ENCODE results near the gene SPG11.

DNA sequence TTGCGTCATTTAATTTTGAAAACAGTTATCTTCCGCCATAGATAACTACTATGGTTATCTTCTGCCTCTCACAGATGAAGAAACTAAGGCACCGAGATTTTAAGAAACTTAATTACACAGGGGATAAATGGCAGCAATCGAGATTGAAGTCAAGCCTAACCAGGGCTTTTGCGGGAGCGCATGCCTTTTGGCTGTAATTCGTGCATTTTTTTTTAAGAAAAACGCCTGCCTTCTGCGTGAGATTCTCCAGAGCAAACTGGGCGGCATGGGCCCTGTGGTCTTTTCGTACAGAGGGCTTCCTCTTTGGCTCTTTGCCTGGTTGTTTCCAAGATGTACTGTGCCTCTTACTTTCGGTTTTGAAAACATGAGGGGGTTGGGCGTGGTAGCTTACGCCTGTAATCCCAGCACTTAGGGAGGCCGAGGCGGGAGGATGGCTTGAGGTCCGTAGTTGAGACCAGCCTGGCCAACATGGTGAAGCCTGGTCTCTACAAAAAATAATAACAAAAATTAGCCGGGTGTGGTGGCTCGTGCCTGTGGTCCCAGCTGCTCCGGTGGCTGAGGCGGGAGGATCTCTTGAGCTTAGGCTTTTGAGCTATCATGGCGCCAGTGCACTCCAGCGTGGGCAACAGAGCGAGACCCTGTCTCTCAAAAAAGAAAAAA lies 49.0 kb upstream of the SPG11 start:
- TF ChIP-seq HMGXB4 (CRISPR knock-in tag; IDR thresholded peaks at IDR 0.05) (no peak), GABPA (tag; conservative IDR thresholded peaks at IDR 0.05; ENCODE audit: low read depth) (no peak; the same call in 1 of the 2 replicates)

Measured in K562 (cell line).